Stomach (tissue), 4 donors: ENCODE results near the gene TBCD.

Experiments
- EP300 ChIP-seq: sonication (generic); formaldehyde crosslinking; IDR thresholded peaks from one replicate; pipeline ENCODE4 v1.6.1; 2017; ENCODE audit warnings: antibody characterized with exemption
- POLR2A ChIP-seq, 4 donors: fragments of 450-650 bp; IDR thresholded peaks; one replicate each; pipeline ENCODE4 v1.6.1; 2016; ENCODE audit warnings: antibody characterized with exemption in 4 of 4, control low read depth in 2 of 4, mild to moderate bottlenecking in 1 of 4, moderate library complexity in 1 of 4
- TF ChIP-seq, protein P1 (sequence below), 7 experiments: fragments of 450-650 bp in 4 of 7; fragments of 200-600 bp in 3 of 7; sonication (generic) in 3 of 7; IDR thresholded peaks; one replicate each; pipeline ENCODE4 v1.5.1; 2016 to 2019; ENCODE audit warnings: antibody characterized with exemption in 7 of 7, control low read depth in 2 of 7, mild to moderate bottlenecking in 1 of 7

GRCh38 chr17:82748756-82749155, 3.1 kb upstream of the TBCD start:
- TF ChIP-seq POLR2A (IDR thresholded peaks at IDR 0.05) (no peak), EP300 (no peak)
- TF ChIP-seq, protein P1, sequence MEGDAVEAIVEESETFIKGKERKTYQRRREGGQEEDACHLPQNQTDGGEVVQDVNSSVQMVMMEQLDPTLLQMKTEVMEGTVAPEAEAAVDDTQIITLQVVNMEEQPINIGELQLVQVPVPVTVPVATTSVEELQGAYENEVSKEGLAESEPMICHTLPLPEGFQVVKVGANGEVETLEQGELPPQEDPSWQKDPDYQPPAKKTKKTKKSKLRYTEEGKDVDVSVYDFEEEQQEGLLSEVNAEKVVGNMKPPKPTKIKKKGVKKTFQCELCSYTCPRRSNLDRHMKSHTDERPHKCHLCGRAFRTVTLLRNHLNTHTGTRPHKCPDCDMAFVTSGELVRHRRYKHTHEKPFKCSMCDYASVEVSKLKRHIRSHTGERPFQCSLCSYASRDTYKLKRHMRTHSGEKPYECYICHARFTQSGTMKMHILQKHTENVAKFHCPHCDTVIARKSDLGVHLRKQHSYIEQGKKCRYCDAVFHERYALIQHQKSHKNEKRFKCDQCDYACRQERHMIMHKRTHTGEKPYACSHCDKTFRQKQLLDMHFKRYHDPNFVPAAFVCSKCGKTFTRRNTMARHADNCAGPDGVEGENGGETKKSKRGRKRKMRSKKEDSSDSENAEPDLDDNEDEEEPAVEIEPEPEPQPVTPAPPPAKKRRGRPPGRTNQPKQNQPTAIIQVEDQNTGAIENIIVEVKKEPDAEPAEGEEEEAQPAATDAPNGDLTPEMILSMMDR (IDR thresholded peaks at IDR 0.05): no peak
